Umbilical cord (tissue), 2 donors: ENCODE data around the gene PIK3C3. TPM values are rescaled to one million over a fixed set of nuclear protein-coding genes. Genes with fewer than 3 reads are reported as not detected.

Experiments
- DNase-seq: peaks from one replicate; pipeline ENCODE4 v3.0.0-alpha.2; 2015; ENCODE audit warnings: low spot score
- total RNA-seq: library from RNA; depleted of rRNA; stranded (reverse); fragments of >200 nt; gene quantifications from one replicate; pipeline ENCODE4 v1.2.3, GENCODE V29; 2014; ENCODE audit warnings: low replicate concordance; ENCODE audit not compliant: insufficient read depth

PIK3C3 gene
- 83.8 TPM for total RNA-seq

DNA sequence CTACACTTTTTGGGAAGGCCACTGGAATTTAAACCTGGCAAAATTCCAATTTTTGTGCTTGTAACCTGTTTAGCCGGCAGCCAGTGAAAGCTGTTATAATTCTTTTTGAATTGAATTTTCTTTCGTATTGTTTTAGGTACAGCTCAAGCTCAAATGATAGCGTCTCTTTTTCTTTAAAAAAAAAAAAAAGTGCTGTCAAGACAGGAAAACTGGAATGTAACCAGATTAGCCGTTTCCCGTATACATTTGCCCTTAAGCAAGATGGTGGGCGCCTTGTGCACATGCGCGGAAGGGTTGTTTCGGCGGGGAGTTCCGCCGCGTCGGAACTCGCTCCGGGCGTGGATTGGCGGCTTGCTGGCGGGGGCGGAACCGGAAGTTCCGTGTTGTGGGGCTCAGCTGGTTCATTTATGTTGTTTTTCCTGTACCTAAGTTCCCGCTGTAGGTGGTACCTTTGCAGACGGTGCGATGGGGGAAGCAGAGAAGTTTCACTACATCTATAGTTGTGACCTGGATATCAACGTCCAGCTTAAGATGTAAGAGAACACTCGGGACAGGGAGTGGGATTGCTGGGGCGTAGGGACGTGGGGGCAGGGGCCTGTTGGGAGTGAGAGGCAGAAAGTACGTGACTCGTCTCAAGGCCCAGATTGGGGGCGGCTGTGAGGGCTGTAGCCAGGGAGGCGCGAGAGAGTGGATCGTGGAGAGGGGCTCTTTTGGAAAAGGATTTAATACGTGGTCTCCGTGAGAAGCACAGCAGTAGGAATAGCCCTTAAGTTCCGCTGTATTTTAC is at the start of gene PIK3C3:
PIK3C3 (plus strand) TSS at position 408 of the 787 bp plus-strand sequence; CDS start at position 466, 58 bp downstream.
- DNase-seq: peak; percentile 99

- DNase-seq: peak; percentile 12
Observed at GRCh38 chr18:41905786-41906527, 49.1 kb upstream of the PIK3C3 start.

GRCh38 chr18:41906528-41907146 is 48.4 kb upstream of the PIK3C3 start:
- peak; percentile 50 for DNase-seq

GRCh38 chr18:41917181-41917580 is 37.9 kb upstream of the PIK3C3 start:
- no peak for DNase-seq

- no peak for DNase-seq
Observed at GRCh38 chr18:41921770-41922169, 33.3 kb upstream of the PIK3C3 start.

- DNase-seq: no peak
Observed at GRCh38 chr18:41922176-41922575, 32.9 kb upstream of the PIK3C3 start.

DNA sequence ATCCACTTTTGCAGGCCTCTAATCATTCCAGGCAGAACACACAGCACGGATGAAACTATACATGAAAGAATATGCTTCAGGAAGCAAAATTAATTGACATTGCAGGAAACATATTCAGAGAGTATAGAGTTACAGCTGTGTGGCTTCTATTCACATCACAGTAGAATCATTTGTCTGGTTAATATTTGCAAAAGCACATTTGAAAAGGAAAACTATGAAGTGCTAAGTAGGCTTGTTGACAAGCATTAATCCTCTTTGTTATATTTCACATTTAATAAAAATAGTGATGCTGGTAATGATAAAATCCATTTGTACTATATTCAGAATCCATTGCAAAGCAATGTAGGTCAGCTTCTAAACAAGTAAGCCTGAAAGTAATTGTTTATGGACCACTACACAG is 32.2 kb upstream of the PIK3C3 start:
- DNase-seq: no peak

- no peak for DNase-seq
Observed at GRCh38 chr18:41923446-41923845, 31.6 kb upstream of the PIK3C3 start.

DNA sequence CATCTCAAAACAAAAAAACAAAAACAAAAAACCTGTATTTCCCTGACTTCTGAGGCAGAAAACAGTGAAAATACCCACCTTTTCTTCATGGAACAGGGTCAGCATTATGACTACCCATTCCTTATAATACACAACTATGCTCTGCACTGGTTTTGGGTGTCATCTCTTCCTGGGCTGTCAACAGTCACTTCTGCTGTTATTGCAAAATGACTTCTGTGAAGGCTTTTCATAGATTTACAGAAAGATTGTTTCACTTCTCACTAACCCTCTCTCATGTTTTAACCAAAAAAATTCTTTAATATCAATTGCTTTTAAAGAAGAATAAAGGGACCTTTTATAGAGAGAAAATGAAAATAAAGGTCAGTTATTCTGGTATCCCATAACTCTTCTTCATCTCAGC is 26.5 kb upstream of the PIK3C3 start:
- no peak for DNase-seq

DNA sequence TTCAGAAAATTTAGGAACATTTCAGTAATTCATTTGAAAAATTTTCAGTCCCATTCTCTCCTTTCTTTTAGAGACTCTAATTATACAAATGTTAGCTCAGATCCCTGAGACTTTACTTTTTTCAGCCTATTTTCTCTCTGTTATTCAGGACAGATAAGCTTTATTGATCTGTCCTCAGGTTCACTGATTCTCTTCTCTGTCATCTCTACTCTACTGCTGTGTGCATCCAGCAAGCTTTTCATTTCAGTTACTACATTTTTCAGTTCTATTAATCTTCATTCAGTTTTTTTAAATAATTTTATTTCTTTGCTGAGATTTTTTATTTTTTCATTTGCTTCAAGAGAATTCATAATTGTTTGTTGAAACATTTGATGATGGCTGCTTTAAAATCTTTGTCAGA is 22.1 kb upstream of the PIK3C3 start:
- no peak for DNase-seq

DNA sequence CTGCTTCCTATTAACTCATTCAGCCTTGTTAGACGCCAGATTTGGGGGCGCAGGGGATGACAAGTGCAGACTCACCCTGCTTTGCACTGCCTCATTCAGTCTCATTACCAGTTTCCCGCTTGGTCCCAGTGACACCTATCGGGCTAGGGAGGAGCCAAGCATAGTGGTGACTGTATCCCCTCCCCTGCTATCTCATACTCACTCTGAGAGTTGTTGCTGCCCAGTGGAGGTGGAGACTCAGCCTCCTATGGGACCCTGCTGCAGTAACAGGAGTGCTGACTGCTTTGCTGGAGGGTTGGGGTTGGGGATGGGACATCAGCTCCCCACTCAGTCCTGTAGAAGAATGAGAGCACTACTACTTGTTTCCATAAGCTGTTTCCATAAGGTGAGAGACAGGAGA is 21.3 kb upstream of the PIK3C3 start:
- DNase-seq: no peak

DNA sequence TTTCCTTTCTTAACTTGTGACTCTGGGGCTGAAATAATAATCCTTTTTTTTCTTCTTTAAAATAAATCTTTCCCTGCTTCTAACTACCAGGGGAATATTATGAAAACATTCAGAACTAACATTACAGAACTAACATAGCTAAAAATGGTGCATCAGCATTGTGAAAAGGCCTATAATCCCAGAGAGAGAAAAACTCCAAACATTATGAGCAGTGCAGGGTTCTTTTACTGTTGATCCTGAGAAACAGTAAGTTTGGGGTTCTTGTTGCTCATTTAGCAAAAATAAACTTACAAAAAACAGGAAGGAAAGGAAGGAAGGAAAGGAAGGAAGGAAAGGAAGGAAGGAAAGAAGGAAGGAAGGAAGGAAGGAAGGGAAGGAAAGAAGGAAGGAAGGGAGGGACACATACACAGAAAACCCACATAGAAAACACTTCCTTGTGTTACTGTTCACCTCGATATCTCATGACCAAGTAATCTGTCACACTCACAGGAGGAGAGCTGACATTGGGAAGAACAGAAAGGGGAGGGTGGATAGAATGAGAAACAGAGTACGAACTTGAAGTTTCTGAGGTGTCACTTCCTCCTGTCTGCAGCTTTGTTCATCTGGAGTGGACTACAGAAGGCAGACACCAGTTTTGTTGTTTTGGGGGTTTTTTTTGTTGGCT is 18.4 kb upstream of the PIK3C3 start:
- no peak for DNase-seq

DNA sequence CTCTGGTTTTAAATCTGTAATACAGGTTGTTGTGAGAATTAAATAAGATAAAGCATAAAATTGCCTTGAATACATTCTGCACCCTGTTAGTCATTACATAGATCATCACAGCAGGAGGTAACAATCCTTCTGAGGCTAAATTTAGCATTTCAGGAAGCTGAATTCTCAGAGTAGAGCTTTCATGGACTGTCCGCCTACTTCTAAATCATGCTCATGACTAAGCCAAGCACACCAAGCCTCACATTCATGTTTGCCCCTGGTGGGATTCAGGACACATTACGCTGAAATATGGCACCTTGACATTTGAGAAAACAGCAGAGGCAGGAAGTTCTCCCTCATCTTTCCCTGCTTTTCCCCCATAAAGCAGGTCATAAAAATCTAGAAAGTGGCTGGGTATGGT is 16.6 kb upstream of the PIK3C3 start:
- no peak for DNase-seq

GRCh38 chr18:41939326-41939725 is 15.7 kb upstream of the PIK3C3 start:
- DNase-seq: no peak

DNA sequence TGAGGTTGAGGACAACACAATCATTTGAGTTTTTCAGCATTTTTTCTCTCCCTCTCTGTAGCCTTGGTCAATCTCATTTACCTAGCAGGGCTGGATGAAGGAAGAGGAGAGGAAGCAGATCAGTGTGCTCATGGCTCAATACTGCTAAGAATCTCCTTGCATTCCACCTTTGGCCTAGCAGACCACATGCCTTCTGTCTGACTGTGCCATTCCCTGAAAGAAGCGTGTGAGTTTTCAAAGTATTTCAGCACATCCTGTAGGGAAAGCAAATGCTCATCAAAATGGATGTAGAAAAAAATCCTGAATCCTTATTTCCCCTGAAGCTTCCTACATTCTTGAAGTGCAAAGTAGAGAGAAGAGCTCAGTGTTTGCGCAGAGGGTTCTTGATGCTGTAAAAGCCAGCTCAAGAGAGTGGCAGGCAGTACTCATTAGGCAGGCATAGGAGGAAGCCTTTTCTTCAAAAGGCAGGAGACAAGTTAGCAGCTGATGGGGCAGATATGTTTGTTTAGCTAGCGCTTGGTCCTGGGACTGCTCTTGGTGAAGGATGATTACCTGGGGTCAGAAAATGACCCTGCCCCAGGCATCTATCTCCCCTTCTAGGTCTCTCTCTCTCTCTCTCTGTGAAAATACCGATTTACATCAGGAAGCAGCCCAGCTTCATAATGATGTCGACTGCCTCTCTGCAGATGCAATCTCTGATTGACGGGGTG is 14.4 kb upstream of the PIK3C3 start:
- peak; percentile 11 for DNase-seq

DNA sequence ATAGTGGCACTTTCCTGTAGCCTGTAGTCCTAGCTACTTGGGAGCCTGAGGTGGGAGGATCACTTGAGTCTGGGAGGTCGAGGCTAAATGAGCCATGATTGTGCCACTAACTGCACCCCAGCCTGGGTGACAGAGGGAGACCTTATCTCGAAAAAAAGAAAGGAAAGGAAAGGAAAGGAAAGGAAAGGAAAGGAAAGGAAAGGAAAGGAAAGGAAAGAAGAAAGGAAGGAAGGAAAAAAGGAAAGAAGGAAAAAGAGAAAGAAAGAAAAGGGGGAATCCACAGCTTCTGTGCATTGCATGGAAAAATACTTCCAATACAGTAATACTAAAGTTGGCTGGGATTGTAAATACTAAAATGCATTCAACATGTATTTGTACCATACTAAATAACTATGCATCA is 12.8 kb upstream of the PIK3C3 start:
- DNase-seq: no peak

- no peak for DNase-seq
Observed at GRCh38 chr18:41948544-41949110, 6.4 kb upstream of the PIK3C3 start.

- DNase-seq: no peak
Observed at GRCh38 chr18:41949206-41949920, 5.7 kb upstream of the PIK3C3 start.

DNA sequence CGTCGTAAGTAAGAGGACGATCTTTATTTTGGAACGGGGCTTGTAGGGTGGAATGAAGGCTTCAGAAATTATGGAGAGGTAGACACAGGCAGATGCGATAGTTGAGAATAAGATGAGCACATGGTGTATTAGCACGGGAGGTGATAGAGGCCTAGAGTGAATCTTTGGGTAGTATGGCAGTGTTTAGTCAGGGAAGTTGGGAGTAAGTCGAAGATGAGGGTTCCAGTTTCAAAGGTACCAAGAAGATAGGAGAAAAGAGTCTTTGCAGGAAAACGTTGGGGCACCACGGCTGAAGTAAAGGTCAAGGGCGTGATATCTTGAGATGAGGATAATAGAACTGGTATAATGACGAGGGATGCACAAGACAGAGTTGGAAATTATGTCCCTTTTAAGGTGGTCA is 654 bp downstream of the PIK3C3 start:
- DNase-seq: no peak

DNA sequence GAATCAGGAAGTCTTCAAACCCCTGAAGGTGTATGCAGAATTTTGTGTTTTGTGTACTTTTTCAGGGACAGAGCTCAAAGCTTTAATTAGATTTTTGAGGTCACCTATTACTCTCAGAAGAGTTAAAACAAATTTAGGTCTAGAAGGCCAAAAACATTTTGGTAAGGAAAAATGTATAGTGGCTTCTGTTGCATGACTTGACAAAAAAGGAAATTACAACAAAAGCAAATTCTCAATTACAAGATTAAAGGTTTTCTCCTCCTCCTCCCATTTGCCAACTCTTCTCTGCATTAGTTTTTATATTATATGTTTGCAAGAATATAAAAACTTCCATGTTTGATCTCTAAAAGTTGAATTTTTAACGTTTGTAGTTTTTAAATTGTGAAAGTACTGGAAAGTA is 4.0 kb downstream of the PIK3C3 start:
- no peak for DNase-seq
